Measurements from ENCODE around the gene ANKMY1. TPM values are rescaled to one million over a fixed set of nuclear protein-coding genes. Genes with fewer than 3 reads are reported as not detected.

Gene ANKMY1
- total RNA-seq, 1 donor from 2014 or later, result 6.6 TPM

GRCh38 chr2:240595381-240596079 lies 37.7 kb upstream of the ANKMY1 start:
- DNase-seq, result no peak

- DNase-seq, result no peak
Measured at GRCh38 chr2:240594511-240595380, 37.0 kb upstream of the ANKMY1 start.

- DNase-seq, result no peak
Measured at GRCh38 chr2:240593703-240594451, 36.1 kb upstream of the ANKMY1 start.

GRCh38 chr2:240593026-240593702 lies 35.4 kb upstream of the ANKMY1 start:
- DNase-seq, result no peak

GRCh38 chr2:240591784-240592183 lies 34.0 kb upstream of the ANKMY1 start:
- DNase-seq, result no peak

GRCh38 chr2:240591226-240591625 lies 33.4 kb upstream of the ANKMY1 start:
- no peak for DNase-seq

- DNase-seq, result no peak
Measured at GRCh38 chr2:240590681-240591111, 32.9 kb upstream of the ANKMY1 start.

GRCh38 chr2:240589850-240590525 lies 32.2 kb upstream of the ANKMY1 start:
- no peak for DNase-seq

GRCh38 chr2:240589375-240589774 lies 31.6 kb upstream of the ANKMY1 start:
- DNase-seq, result no peak

GRCh38 chr2:240588669-240589068 lies 30.9 kb upstream of the ANKMY1 start:
- DNase-seq, result no peak

- no peak for DNase-seq
Measured at GRCh38 chr2:240588006-240588655, 30.3 kb upstream of the ANKMY1 start.

- peak; percentile 18 for DNase-seq
Measured at GRCh38 chr2:240586919-240587800, 29.4 kb upstream of the ANKMY1 start.

GRCh38 chr2:240586198-240586918 lies 28.6 kb upstream of the ANKMY1 start, which contains the start of gene CAPN10:
Gene CAPN10, plus strand, starts transcription at chr2:240586734. Its CDS starts 178 bp downstream, at chr2:240586912.
- peak; percentile 98 for DNase-seq

- DNase-seq, result no peak
Measured at GRCh38 chr2:240585681-240586197, 28.0 kb upstream of the ANKMY1 start.

- DNase-seq, result no peak
Measured at GRCh38 chr2:240585101-240585500, 27.3 kb upstream of the ANKMY1 start.

- DNase-seq, result no peak
Measured at GRCh38 chr2:240584486-240585031, 26.8 kb upstream of the ANKMY1 start.

GRCh38 chr2:240583774-240584173 lies 26.0 kb upstream of the ANKMY1 start:
- DNase-seq, result no peak

GRCh38 chr2:240582781-240583180 lies 25.0 kb upstream of the ANKMY1 start:
- no peak for DNase-seq

GRCh38 chr2:240581811-240582210 lies 24.0 kb upstream of the ANKMY1 start:
- no peak for DNase-seq

All from tongue (tissue), 2 donors.